HepG2 (cell line): ENCODE measurements around the gene CDK6. TPM values are rescaled to one million over a fixed set of nuclear protein-coding genes. Genes with fewer than 3 reads are reported as not detected.

Experiments used
- ATAC-seq: fragments of 200-7000 bp; cut with Tn5 transposase; 3 replicates; pipeline ENCODE4 v1.9.1; 2020; ENCODE audit warnings: mild to moderate bottlenecking, moderate library complexity
- BruUV-seq: library from RNA; stranded (reverse); fragments of 400-500 nt; replicated peaks from 2 replicates; lab custom pipeline; 2021; lab: Mats Ljungman, UMichigan
- CTCF ChIA-PET: fragments of 300-600 bp; formaldehyde crosslinking; extraction: SDS; loops from one replicate; lab custom pipeline; 2021; ENCODE audit warnings: low total read pairs, inconsistent platforms, low intra/inter-chr PET ratio; lab: Yijun Ruan, JAX
- POLR2A ChIA-PET: fragments of 350-600 bp; sonication (Branson Sonifier 250); formaldehyde crosslinking; loops from one replicate; lab custom pipeline; 2020; ENCODE audit warnings: antibody characterized with exemption, inconsistent platforms; lab: Yijun Ruan, JAX
- DNase-seq: peaks from one replicate; pipeline ENCODE4 v3.0.0-alpha.2; 2015; ENCODE audit warnings: low spot score
- FAIRE-seq: peaks from 3 replicates; lab custom pipeline; 2011; peaks lifted over from hg19 to GRCh38; lab: Jason Lieb, UNC
- H2AFZ ChIP-seq: one replicate; pipeline ENCODE4 v1.6.1; 2011; ENCODE audit warnings: low read length, inconsistent platforms
- H3K27ac ChIP-seq: fragments of 300-600 bp; 3 replicates; pipeline ENCODE4 v1.8.0; 2011; ENCODE audit warnings: mixed run types, mild to moderate bottlenecking, mixed read lengths, low read length, inconsistent platforms; ENCODE audit not compliant: insufficient read depth; ENCODE audit errors: extremely low read length
- H3K27me3 ChIP-seq, 2 experiments: fragments of 200-600 bp in 1 of 2; 2 replicates in 1 of 2; 3 replicates in 1 of 2; pipeline versions ENCODE4 v1.6.0 to v1.8.0; 2011; ENCODE audit warnings: low read length in 2 of 2, mild to moderate bottlenecking in 2 of 2, moderate library complexity in 2 of 2, inconsistent platforms in 1 of 2; ENCODE audit not compliant: insufficient read depth in 2 of 2, control insufficient read depth in 1 of 2
- H3K36me3 ChIP-seq, 2 experiments: fragments of 200-600 bp in 1 of 2; replicated peaks in 1 of 2; 2 replicates in 1 of 2; 3 replicates in 1 of 2; pipeline versions ENCODE4 v1.5.1 to v1.8.0; 2011; ENCODE audit warnings: low read length in 2 of 2, inconsistent platforms in 1 of 2; ENCODE audit not compliant: insufficient read depth in 2 of 2, control insufficient read depth in 1 of 2
- H3K4me1 ChIP-seq: 2 replicates; pipeline ENCODE4 v1.5.1; 2012; ENCODE audit warnings: low read length, inconsistent platforms; ENCODE audit not compliant: insufficient read depth
- H3K4me2 ChIP-seq: 2 replicates; pipeline ENCODE4 v1.6.0; 2011; ENCODE audit warnings: low read depth, low read length, inconsistent platforms
- H3K4me3 ChIP-seq, 3 experiments: fragments of 200-600 bp in 1 of 3; sonication (generic), shearing (Covaris generic) in 1 of 3; replicated peaks in 1 of 3; 2 replicates each; pipeline ENCODE4 v1.5.1; 2011 to 2016; ENCODE audit warnings: low read length in 3 of 3, inconsistent platforms in 2 of 3, low read depth in 2 of 3, mild to moderate bottlenecking in 2 of 3, control low read depth in 1 of 3, mixed read lengths in 1 of 3; ENCODE audit not compliant: insufficient read depth in 1 of 3
- H3K79me2 ChIP-seq: one replicate; pipeline ENCODE4 v1.6.1; 2011; ENCODE audit warnings: low read length, inconsistent platforms; ENCODE audit not compliant: insufficient read depth
- H3K9ac ChIP-seq: 2 replicates; pipeline ENCODE4 v1.6.0; 2011; ENCODE audit warnings: mild to moderate bottlenecking, low read depth, low read length, inconsistent platforms; ENCODE audit not compliant: insufficient read depth
- H3K9me3 ChIP-seq: 2 replicates; pipeline ENCODE4 v1.5.1; 2012; ENCODE audit warnings: mild to moderate bottlenecking, low read length
- H4K20me1 ChIP-seq: 2 replicates; pipeline ENCODE4 v1.6.0; 2011; ENCODE audit warnings: inconsistent platforms, mild to moderate bottlenecking, low read length, moderate library complexity; ENCODE audit not compliant: insufficient read depth
- ARNT ChIP-seq: fragments of 450-650 bp; IDR thresholded peaks from 2 replicates; pipeline ENCODE4 v1.6.1; 2017
- E2F5 ChIP-seq: sonication (generic); formaldehyde crosslinking; conservative IDR thresholded peaks from 2 replicates; pipeline ENCODE4 v1.4.0; 2020; ENCODE audit warnings: missing genetic modification reagents
- FOXM1 ChIP-seq: sonication (generic); formaldehyde crosslinking; IDR thresholded peaks from 2 replicates; pipeline ENCODE4 v1.5.0; 2020; ENCODE audit warnings: missing genetic modification reagents
- HMGXB3 ChIP-seq: sonication (generic); formaldehyde crosslinking; IDR thresholded peaks from 2 replicates; pipeline ENCODE4 v1.4.0; 2020; ENCODE audit warnings: missing genetic modification reagents, borderline replicate concordance
- LBX2 ChIP-seq: sonication (generic); formaldehyde crosslinking; IDR thresholded peaks from 2 replicates; pipeline ENCODE4 v1.5.0; 2020; ENCODE audit warnings: missing genetic modification reagents, mild to moderate bottlenecking, borderline replicate concordance
- MIXL1 ChIP-seq: IDR thresholded peaks from 2 replicates; pipeline ENCODE4 v1.6.1; 2016
- MZF1 ChIP-seq: sonication (generic); formaldehyde crosslinking; IDR thresholded peaks from 2 replicates; pipeline ENCODE4 v1.8.1; 2023; ENCODE audit warnings: mild to moderate bottlenecking, missing genetic modification reagents, borderline replicate concordance
- STAT6 ChIP-seq: sonication (generic); formaldehyde crosslinking; IDR thresholded peaks from 2 replicates; pipeline ENCODE4 v1.4.0; 2020; ENCODE audit warnings: missing genetic modification reagents, mild to moderate bottlenecking, borderline replicate concordance
- TSC22D2 ChIP-seq: sonication (generic); formaldehyde crosslinking; IDR thresholded peaks from 2 replicates; pipeline ENCODE4 v1.5.1; 2020; ENCODE audit warnings: missing genetic modification reagents, mild to moderate bottlenecking, borderline replicate concordance
- ZBTB26 ChIP-seq: IDR thresholded peaks from 2 replicates; pipeline ENCODE4 v1.6.1; 2016; ENCODE audit warnings: missing compliant biosample characterization, missing genetic modification reagents, borderline replicate concordance
- ZNF274 ChIP-seq: sonication (generic); formaldehyde crosslinking; IDR thresholded peaks from 2 replicates; pipeline ENCODE4 v1.5.1; 2020; ENCODE audit warnings: mild to moderate bottlenecking, missing genetic modification reagents
- ZNF326 ChIP-seq: sonication (generic); formaldehyde crosslinking; IDR thresholded peaks from 2 replicates; pipeline ENCODE4 v1.4.0; 2020; ENCODE audit warnings: missing genetic modification reagents, borderline replicate concordance
- ZNF770 ChIP-seq: sonication (generic); formaldehyde crosslinking; IDR thresholded peaks from 2 replicates; pipeline ENCODE4 v1.5.0; 2020; ENCODE audit warnings: mild to moderate bottlenecking, missing genetic modification reagents
- WGBS: methylation state at CpG from one replicate; pipeline ENCODE4 v1.1.6; 2017; ENCODE audit warnings: low lambda C conversion rate; 5-methylcytosine and 5-hydroxymethylcytosine counted together
- in situ Hi-C: cut with HindIII; loops from 2 replicates; pipeline ENCODE4 v1.10.0; 2017; ENCODE audit warnings: low pct_unique_long_range_greater_than_20kb; ENCODE audit not compliant: extremely low pct_ligation_motif_present
- intact Hi-C: fragments of 100-400 bp; cut with micrococcal nuclease; formaldehyde crosslinking; loops from one replicate; pipeline ENCODE4 v1.10.0; 2022; ENCODE audit not compliant: unreplicated experiment
- polyA plus RNA-seq, 8 experiments: library from polyadenylated mRNA; depleted of rRNA in 3 of 8; stranded (reverse) in 7 of 8; unstranded in 1 of 8; fragments of >200 nt; fragmentation: Illumina TruSeq in 4 of 8; extraction: Trizol in 4 of 8; gene quantifications; 2 replicates each; pipeline versions ENCODE4 v1.2.1 to v1.2.3, GENCODE V29; 2011 to 2016; ENCODE audit warnings: low read depth in 4 of 8, missing spikeins in 1 of 8, mixed read lengths in 1 of 8; ENCODE audit not compliant: insufficient read depth in 1 of 8
- total RNA-seq, 5 experiments: library from RNA; depleted of rRNA; stranded (reverse); fragments of >200 nt; fragmentation: Illumina TruSeq; extraction: Trizol; gene quantifications; 2 replicates each; pipeline ENCODE4 v1.2.3, GENCODE V29; 2016; ENCODE audit warnings: low read depth in 1 of 5

CDK6 gene
- total and polyA plus RNA-seq, 2 of the 13 experiments (the other 11 are each of a cell fraction or from before 2014, with no cell fraction given) = 34.6 to 90.8 TPM

GRCh38 chr7:92839901-92840300 lies 3.5 kb upstream of the CDK6 start:
- WGBS = 87% methylated on average over 1 of the region's 1 CpG
- CTCF ChIA-PET = no interaction called here
- BruUV-seq = no TSS peak
- Histone ChIP-seq H3K9me3 (no peaks in the 10 kb centered on the region), H3K27ac (no peak overlapping the region), H2AFZ (no peak overlapping the region), H4K20me1 (no peaks in the 10 kb centered on the region), H3K4me3 (no peak overlapping the region), H3K9ac (no peak overlapping the region), H3K79me2 (peaks cover 16% of the 10 kb centered on the region), H3K27me3 (no peaks in the 10 kb centered on the region; a peak in 1 of 5 replicates), H3K36me3 (no peaks in the 10 kb centered on the region), H3K4me1 (0 out of 2 replicates have a peak, but pooled peaks cover 5% of the 10 kb centered on the region), H3K4me2 (no peak overlapping the region)
- in situ Hi-C loops = loop anchor here (10.0 kb wide), 1 partner anchor 215 kb away; no protein-coding TSS in a partner anchor
- ATAC-seq (no peak), DNase-seq (no peak), FAIRE-seq (no peak)
- intact Hi-C loops = no loop called here
- POLR2A ChIA-PET = no interaction called here
- TF ChIP-seq ARNT = no peak
- TF ChIP-seq LBX2 = no peak
- TF ChIP-seq STAT6 = no peak
- no peak for TF ChIP-seq ZNF326 (CRISPR knock-in tag)
- TF ChIP-seq FOXM1 (CRISPR knock-in tag) = no peak
- TF ChIP-seq ZNF770 (CRISPR knock-in tag) = no peak
- TF ChIP-seq ZNF274 (CRISPR knock-in tag) = no peak
- TF ChIP-seq MZF1 = no peak
- no peak for TF ChIP-seq HMGXB3
- TF ChIP-seq MIXL1 (CRISPR knock-in tag) = no peak
- TF ChIP-seq ZBTB26 (CRISPR knock-in tag) = no peak
- no peak for TF ChIP-seq TSC22D2 (CRISPR knock-in tag)
- no peak for TF ChIP-seq E2F5 (CRISPR knock-in tag)
